HG03039 (cell line): ENCODE results near the gene NRAS.

Experiments used
- ATAC-seq: cut with Tn5 transposase; IDR thresholded peaks from one replicate; pipeline ENCODE4 v1.9.1; 2021; ENCODE audit warnings: mild to moderate bottlenecking, moderate library complexity; ENCODE audit not compliant: unreplicated experiment

The NRAS gene

DNA sequence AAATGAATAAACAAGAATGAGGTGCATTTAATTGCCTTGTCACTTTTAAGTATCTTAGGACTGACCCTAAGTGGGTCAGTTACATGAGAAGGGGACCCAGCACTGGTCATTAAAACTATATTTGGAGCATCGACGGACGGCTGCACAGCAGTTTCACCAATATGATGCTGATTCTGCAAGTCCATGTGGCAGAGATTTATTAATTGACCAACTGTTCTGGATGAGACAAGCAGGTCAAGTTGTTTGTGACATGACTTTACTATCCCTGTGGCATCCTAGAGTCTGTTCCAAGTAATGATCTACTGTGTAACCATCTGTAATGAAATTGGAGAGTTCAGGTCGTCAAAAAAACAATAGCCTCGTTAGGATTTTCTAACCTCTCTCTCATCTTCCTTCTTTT is 30.7 kb downstream of the NRAS start:
- no peak for ATAC-seq

- ATAC-seq = no peak
These were observed 38.9 kb downstream of the NRAS start for GRCh38 chr1:114677691-114678090.

DNA sequence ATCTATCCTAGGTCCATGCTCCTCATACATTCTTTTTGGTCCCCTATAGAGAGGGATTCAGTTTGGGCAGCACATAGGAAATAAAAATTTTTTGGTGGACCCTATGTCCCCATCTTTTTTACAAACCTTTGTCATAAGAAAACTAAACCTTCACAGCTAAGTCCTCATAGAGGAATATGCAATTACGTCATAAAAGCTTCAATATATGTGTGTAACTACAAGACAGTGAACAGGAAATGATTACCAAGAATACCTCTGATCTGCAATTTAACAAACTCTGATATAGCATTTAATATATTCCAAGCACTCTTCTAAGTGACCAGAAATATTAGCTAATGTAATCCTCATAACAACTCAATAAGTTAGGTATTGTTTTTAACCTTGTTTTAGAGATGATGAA is 40.5 kb downstream of the NRAS start:
- ATAC-seq = no peak

- no peak for ATAC-seq
These were observed 44.7 kb downstream of the NRAS start for GRCh38 chr1:114671939-114672275.

DNA sequence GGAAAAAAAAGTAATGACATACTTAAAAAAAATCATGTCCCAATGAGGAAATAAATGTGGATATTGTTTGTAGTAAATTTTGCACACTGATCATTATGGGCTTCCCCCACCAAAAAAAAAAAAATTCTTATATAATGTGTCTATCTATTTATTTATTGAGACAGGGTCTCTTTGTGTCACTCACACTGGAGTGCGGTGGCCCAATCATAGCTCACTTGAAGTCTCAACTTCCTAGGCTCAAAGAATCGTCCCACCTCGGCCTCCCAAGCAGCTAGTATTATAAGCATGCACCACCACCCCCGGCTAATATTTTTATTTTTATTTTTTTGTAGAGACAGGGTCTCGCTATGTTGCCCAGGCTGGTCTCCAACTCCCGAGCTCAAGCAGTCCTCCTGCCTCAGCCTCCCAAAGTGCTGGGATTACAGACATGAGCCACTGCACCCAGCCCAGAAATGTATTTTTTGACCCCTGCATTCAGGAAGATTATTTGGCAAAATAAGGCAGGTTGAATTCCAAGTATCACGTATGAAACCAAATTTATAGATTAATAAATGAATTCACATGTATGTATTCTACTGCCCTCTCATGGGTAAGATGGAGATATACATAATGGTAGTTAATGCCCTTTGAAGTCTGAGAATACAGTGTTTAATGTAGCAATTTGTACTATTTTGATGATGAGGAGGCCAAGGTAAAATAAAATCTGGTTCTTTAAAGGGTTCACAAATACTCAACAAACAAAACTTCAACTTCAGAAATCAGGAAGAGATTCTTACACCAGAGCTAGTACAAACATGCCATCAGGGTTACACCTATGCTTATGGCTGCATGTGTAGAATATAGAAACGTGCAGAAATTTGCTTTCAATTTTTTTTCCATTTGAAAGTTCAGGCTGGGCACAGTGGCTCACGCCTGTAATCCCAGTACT is 45.3 kb downstream of the NRAS start:
- ATAC-seq = no peak

DNA sequence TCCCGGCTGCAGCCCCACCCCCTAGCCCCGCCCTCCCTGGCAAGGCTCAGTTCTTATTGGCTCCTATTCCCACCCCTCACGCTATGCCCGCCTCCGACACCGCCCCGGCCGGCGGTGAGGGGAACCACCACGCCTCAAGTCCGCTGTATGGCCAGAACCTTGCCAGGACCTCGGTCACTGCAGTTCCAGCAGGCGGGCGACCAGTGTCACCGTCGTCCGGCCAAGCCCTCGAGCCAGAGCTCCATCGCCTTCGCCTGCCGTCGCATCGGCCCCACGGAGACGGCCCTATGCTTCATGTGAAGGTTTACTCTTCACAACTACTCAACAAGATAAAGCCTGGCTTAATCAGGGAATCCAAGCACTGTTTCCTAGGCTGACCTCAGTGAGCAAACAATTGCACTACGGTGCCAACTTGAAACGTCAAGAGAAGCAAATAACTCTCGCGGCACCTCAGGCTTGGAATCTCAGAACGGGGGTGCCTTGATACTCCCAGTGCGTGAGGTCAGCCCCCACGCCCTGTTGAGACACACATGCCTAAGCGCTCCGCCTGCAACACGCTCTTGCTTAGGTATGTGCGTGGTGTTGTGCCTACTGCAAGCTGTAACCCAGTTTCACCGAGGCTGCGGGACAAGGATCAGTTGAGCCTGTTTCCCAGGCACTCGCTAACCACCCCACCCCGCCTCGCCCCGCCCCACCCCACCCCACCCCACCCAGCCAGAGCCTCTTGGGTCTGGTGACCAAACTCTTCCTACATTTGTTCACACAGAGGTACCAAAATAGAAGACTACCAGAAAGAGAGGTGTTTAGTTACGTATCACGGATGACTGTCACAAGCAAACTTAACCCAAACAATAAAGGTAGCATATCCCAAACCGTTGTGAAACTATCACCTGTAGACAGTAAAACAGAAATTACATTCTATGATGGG is 46.2 kb downstream of the NRAS start:
- peak; percentile 98 for ATAC-seq

GRCh38 chr1:114669562-114670082 is 46.9 kb downstream of the NRAS start, which contains the start of gene DENND2C:
TSS of gene DENND2C (minus strand) at chr1:114670049. CDS start at chr1:114625984, 44,065 bp downstream.
- ATAC-seq = peak; percentile 54

- ATAC-seq = no peak
These were observed 47.6 kb downstream of the NRAS start for GRCh38 chr1:114668784-114669561.

DNA sequence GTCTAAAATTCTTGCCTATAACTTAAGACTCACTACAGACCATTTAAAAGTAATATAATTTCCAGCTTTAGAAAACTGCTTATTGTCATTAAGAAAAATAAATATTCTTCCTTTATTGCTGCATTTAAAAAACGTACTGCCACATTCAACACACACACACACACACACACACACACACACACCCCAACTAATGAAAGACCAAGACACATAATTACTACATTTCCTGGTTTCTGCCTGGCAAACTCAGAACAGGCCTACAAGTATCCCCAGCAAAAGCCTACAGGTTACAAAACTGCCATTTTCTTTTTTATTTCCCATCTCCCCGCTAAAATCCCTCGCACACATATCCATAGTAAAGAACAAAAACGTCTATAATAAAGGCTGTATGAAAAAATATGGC is 48.2 kb downstream of the NRAS start:
- ATAC-seq = no peak

DNA sequence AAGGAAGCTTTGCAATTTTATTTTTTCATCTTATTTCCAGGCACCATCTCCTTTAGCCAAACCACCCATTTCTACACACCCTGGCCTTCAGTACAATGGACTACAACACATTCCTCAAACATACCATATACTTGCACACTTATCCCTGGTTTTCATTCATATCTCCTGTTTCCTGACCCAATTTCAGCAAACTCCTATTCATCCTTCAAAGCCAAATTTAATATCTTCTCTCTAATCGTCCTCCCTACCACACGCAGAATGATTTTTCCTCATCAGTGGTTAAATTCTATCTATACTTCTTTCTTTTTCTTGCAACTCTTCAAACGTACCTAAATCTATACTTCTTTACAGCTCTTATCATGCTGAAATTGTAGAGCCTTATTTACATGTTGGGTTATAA is 49.6 kb downstream of the NRAS start:
- ATAC-seq = no peak

DNA sequence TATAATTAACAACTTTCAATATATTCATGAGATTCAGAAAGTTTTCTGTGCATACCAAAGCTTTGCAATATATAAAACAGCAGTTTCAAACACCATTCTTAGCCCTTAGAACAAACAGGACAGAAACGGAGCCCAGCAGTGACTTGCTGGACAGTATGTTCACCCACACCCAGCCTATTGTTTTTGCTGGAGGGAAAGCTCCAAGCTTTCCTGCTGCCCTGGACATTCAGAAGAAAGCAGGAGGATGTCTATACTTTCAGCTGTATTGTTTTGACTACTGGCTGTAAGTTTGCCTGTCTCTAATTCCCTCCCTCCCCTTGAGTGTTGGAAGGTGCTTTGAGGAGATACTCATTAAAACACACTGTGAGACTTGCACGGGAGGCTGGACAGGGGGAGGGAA is 56.3 kb downstream of the NRAS start:
- ATAC-seq = no peak
